ENCODE data around the gene HTRA3. TPM values are rescaled to one million over a fixed set of nuclear protein-coding genes. Genes with fewer than 3 reads are reported as not detected.

HTRA3 gene
- total and polyA plus RNA-seq, 4 donors: 0.36 to 1.2 (median 1.1) TPM

DNA sequence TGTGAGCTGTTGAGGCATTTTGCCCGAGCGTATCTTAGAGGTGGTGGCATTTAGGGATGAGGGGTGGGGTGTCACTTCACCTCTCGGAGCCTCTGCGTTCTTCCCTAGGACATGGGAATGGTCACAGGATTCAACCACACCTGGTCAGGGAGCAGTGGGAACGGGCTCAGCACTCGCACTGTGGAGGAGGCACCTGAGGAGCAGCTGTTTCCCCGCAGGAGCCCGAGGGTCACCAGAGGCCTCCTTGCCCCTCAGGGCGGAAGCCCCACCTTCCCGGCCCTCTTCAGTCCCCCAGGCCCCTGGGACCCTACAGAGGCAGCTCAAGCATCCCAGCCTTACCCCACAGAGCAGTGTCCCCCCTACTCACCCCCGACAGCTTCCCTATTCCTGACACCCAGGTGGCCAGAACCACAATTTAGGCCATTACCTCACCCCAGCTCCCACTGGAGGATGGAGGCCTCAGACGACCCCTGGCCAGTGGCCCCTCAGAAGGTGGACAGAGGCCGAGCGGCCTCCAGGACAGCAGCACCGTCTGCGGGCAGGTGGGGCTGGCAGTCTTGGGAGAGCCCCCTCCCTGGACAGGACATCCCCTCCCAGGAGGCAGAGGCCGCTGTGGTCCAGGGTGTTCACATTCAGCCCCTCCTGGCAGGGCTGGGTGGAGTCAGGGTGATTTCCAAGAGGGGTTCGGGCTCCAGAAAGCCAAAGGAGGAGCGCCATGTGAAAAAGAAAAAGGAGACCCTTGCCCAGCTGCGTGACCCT lies 4.2 kb upstream of the HTRA3 start:
- H3K4me3 ChIP-seq (ENCODE audit: low read depth in 1 of 3, low read length in 3 of 3): no peak overlapping the region
- no peak overlapping the region for H3K27ac ChIP-seq (ENCODE audit: low read depth in 1 of 2, low read length in 2 of 2)
- H3K4me1 ChIP-seq (ENCODE audit: control insufficient read depth in 4 of 4, insufficient read depth in 4 of 4, low read length in 3 of 4): peaks cover 0 to 6% (median 0%) of the 10 kb centered on the region in 4 donors
- no peak overlapping the region for H3K9ac ChIP-seq (ENCODE audit: low read depth in 1 of 2, low read length in 2 of 2)
- TF ChIP-seq, protein P1, sequence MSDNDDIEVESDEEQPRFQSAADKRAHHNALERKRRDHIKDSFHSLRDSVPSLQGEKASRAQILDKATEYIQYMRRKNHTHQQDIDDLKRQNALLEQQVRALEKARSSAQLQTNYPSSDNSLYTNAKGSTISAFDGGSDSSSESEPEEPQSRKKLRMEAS (IDR thresholded peaks at IDR 0.05): no peak
- TF ChIP-seq GABPA (IDR thresholded peaks at IDR 0.05 in 1 of 2, conservative IDR thresholded peaks at IDR 0.05 in 1 of 2) (no peak), HNF4A (conservative IDR thresholded peaks at IDR 0.05) (no peak), JUND (IDR thresholded peaks at IDR 0.05) (no peak), TAF1 (conservative IDR thresholded peaks at IDR 0.05) (no peak), YY1 (IDR thresholded peaks at IDR 0.05) (no peak), HNF4G (IDR thresholded peaks at IDR 0.05) (no peak), SP1 (IDR thresholded peaks at IDR 0.05) (no peak), FOXA1 (IDR thresholded peaks at IDR 0.05) (no peak), NR2F2 (IDR thresholded peaks at IDR 0.05) (no peak), RXRA (IDR thresholded peaks at IDR 0.05) (no peak), RAD21 (IDR thresholded peaks at IDR 0.05) (no peak), FOXA2 (IDR thresholded peaks at IDR 0.05) (no peak), EGR1 (IDR thresholded peaks at IDR 0.05; ENCODE audit: low read depth in 2 of 2) (no peak)
- TF ChIP-seq, protein P2, sequence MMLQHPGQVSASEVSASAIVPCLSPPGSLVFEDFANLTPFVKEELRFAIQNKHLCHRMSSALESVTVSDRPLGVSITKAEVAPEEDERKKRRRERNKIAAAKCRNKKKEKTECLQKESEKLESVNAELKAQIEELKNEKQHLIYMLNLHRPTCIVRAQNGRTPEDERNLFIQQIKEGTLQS (IDR thresholded peaks at IDR 0.05): no peak
- TF ChIP-seq, protein P3, sequence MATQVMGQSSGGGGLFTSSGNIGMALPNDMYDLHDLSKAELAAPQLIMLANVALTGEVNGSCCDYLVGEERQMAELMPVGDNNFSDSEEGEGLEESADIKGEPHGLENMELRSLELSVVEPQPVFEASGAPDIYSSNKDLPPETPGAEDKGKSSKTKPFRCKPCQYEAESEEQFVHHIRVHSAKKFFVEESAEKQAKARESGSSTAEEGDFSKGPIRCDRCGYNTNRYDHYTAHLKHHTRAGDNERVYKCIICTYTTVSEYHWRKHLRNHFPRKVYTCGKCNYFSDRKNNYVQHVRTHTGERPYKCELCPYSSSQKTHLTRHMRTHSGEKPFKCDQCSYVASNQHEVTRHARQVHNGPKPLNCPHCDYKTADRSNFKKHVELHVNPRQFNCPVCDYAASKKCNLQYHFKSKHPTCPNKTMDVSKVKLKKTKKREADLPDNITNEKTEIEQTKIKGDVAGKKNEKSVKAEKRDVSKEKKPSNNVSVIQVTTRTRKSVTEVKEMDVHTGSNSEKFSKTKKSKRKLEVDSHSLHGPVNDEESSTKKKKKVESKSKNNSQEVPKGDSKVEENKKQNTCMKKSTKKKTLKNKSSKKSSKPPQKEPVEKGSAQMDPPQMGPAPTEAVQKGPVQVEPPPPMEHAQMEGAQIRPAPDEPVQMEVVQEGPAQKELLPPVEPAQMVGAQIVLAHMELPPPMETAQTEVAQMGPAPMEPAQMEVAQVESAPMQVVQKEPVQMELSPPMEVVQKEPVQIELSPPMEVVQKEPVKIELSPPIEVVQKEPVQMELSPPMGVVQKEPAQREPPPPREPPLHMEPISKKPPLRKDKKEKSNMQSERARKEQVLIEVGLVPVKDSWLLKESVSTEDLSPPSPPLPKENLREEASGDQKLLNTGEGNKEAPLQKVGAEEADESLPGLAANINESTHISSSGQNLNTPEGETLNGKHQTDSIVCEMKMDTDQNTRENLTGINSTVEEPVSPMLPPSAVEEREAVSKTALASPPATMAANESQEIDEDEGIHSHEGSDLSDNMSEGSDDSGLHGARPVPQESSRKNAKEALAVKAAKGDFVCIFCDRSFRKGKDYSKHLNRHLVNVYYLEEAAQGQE (IDR thresholded peaks at IDR 0.05): no peak
- TF ChIP-seq, protein P4, sequence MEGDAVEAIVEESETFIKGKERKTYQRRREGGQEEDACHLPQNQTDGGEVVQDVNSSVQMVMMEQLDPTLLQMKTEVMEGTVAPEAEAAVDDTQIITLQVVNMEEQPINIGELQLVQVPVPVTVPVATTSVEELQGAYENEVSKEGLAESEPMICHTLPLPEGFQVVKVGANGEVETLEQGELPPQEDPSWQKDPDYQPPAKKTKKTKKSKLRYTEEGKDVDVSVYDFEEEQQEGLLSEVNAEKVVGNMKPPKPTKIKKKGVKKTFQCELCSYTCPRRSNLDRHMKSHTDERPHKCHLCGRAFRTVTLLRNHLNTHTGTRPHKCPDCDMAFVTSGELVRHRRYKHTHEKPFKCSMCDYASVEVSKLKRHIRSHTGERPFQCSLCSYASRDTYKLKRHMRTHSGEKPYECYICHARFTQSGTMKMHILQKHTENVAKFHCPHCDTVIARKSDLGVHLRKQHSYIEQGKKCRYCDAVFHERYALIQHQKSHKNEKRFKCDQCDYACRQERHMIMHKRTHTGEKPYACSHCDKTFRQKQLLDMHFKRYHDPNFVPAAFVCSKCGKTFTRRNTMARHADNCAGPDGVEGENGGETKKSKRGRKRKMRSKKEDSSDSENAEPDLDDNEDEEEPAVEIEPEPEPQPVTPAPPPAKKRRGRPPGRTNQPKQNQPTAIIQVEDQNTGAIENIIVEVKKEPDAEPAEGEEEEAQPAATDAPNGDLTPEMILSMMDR (IDR thresholded peaks at IDR 0.05; ENCODE audit: low read depth, low read length, missing input control): no peak
- TF ChIP-seq, protein P5, sequence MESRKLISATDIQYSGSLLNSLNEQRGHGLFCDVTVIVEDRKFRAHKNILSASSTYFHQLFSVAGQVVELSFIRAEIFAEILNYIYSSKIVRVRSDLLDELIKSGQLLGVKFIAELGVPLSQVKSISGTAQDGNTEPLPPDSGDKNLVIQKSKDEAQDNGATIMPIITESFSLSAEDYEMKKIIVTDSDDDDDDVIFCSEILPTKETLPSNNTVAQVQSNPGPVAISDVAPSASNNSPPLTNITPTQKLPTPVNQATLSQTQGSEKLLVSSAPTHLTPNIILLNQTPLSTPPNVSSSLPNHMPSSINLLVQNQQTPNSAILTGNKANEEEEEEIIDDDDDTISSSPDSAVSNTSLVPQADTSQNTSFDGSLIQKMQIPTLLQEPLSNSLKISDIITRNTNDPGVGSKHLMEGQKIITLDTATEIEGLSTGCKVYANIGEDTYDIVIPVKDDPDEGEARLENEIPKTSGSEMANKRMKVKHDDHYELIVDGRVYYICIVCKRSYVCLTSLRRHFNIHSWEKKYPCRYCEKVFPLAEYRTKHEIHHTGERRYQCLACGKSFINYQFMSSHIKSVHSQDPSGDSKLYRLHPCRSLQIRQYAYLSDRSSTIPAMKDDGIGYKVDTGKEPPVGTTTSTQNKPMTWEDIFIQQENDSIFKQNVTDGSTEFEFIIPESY (IDR thresholded peaks at IDR 0.05): no peak
- whole genome bisulfite sequencing: 83% methylated on average over 20 of the region's 20 CpGs
- H3K27me3 ChIP-seq (ENCODE audit: control insufficient read depth in 4 of 4, insufficient read depth in 4 of 4, low read length in 3 of 4): peaks cover 0 to 7% (median 2%) of the 10 kb centered on the region in 4 donors
- DNase-seq (ENCODE audit: low spot score): no peak
- no peaks in the 10 kb centered on the region for H3K36me3 ChIP-seq (ENCODE audit: control insufficient read depth in 4 of 4, insufficient read depth in 3 of 4, low read depth in 1 of 4, low read length in 3 of 4)
- no peaks in the 10 kb centered on the region for H3K9me3 ChIP-seq (ENCODE audit: control insufficient read depth in 4 of 4, low read length in 3 of 4)

Data from liver (tissue), 9 donors.